Hepatocyte (in vitro differentiated cells): ENCODE measurements around the gene RSPH9. TPM values are rescaled to one million over a fixed set of nuclear protein-coding genes. Genes with fewer than 3 reads are reported as not detected.

ENCODE experiments used
- DNase-seq: peaks from one replicate; pipeline ENCODE4 v3.0.0-alpha.2; 2016; ENCODE audit warnings: low spot score
- H2AFZ ChIP-seq: fragments of 200-600 bp; sonication (generic); 2 replicates; pipeline ENCODE4 v1.6.0; 2016; ENCODE audit warnings: antibody characterized with exemption, mild to moderate bottlenecking
- H3K27ac ChIP-seq: fragments of 200-600 bp; sonication (generic); 2 replicates; pipeline ENCODE4 v1.5.1; 2016; ENCODE audit warnings: mild to moderate bottlenecking
- H3K27me3 ChIP-seq: fragments of 200-600 bp; sonication (generic); 2 replicates; pipeline ENCODE4 v1.6.1; 2016
- H3K36me3 ChIP-seq: fragments of 200-600 bp; sonication (generic); replicated peaks from 2 replicates; pipeline ENCODE4 v1.5.1; 2016; ENCODE audit warnings: low read depth; ENCODE audit not compliant: insufficient read depth
- H3K4me1 ChIP-seq: fragments of 200-600 bp; sonication (generic); 2 replicates; pipeline ENCODE4 v1.5.1; 2016; ENCODE audit warnings: mild to moderate bottlenecking, moderate library complexity; ENCODE audit not compliant: insufficient read depth
- H3K4me2 ChIP-seq: fragments of 200-600 bp; sonication (generic); 2 replicates; pipeline ENCODE4 v1.6.0; 2016
- H3K4me3 ChIP-seq: fragments of 200-600 bp; sonication (generic); 2 replicates; pipeline ENCODE4 v1.5.1; 2016; ENCODE audit warnings: mild to moderate bottlenecking
- H3K79me2 ChIP-seq: fragments of 200-600 bp; sonication (generic); 2 replicates; pipeline ENCODE4 v1.6.0; 2017; ENCODE audit warnings: mild to moderate bottlenecking
- H3K9me2 ChIP-seq: fragments of 200-600 bp; sonication (generic); replicated peaks from 2 replicates; pipeline ENCODE4 v1.6.0; 2017; ENCODE audit warnings: mild to moderate bottlenecking; ENCODE audit not compliant: insufficient read depth
- H3K9me3 ChIP-seq: fragments of 200-600 bp; sonication (generic); 2 replicates; pipeline ENCODE4 v1.5.1; 2016; ENCODE audit warnings: low read depth, mild to moderate bottlenecking
- H4K20me1 ChIP-seq: fragments of 200-600 bp; sonication (generic); 2 replicates; pipeline ENCODE4 v1.6.0; 2016; ENCODE audit warnings: mild to moderate bottlenecking; ENCODE audit not compliant: insufficient read depth, poor library complexity, severe bottlenecking
- EZH2 ChIP-seq: fragments of 200-600 bp; sonication (generic); IDR thresholded peaks from 2 replicates; pipeline ENCODE4 v1.6.1; 2016; ENCODE audit warnings: antibody characterized with exemption, mild to moderate bottlenecking, borderline replicate concordance
- EZH2phosphoT487 ChIP-seq: fragments of 200-600 bp; sonication (generic); IDR thresholded peaks from one replicate; pipeline ENCODE4 v1.6.1; 2018; ENCODE audit warnings: antibody characterized with exemption, mild to moderate bottlenecking, low read depth, moderate library complexity; ENCODE audit not compliant: unreplicated experiment, severe bottlenecking
- WGBS: methylation state at CpG from one replicate; pipeline ENCODE4 v1.1.6; 2016; ENCODE audit warnings: low lambda C conversion rate; ENCODE audit errors: missing lambda C conversion rate; 5-methylcytosine and 5-hydroxymethylcytosine counted together
- polyA plus RNA-seq: library from polyadenylated mRNA; unstranded; fragments of >200 nt; fragmentation: Nextera tagmentation; extraction: Ambion mirVana; gene quantifications from 2 replicates; pipeline ENCODE4 v1.2.1, GENCODE V29; 2016
- total RNA-seq: library from RNA; depleted of rRNA; stranded (reverse); fragments of >200 nt; gene quantifications from 2 replicates; pipeline ENCODE4 v1.2.3, GENCODE V29; 2014
- TF ChIP-seq, protein P1 (sequence below): fragments of 200-600 bp; sonication (generic); IDR thresholded peaks from 2 replicates; pipeline ENCODE4 v1.5.1; 2016; ENCODE audit warnings: antibody characterized with exemption, mild to moderate bottlenecking; ENCODE audit not compliant: poor library complexity

The RSPH9 gene
- total and polyA plus RNA-seq, 2 experiments from 2014 or later: 0.73 to 1.8 TPM

GRCh38 chr6:43702534-43703440 is 58.0 kb downstream of the RSPH9 start:
- H2AFZ ChIP-seq: no peak overlapping the region
- no peak for TF ChIP-seq EZH2phosphoT487

DNA sequence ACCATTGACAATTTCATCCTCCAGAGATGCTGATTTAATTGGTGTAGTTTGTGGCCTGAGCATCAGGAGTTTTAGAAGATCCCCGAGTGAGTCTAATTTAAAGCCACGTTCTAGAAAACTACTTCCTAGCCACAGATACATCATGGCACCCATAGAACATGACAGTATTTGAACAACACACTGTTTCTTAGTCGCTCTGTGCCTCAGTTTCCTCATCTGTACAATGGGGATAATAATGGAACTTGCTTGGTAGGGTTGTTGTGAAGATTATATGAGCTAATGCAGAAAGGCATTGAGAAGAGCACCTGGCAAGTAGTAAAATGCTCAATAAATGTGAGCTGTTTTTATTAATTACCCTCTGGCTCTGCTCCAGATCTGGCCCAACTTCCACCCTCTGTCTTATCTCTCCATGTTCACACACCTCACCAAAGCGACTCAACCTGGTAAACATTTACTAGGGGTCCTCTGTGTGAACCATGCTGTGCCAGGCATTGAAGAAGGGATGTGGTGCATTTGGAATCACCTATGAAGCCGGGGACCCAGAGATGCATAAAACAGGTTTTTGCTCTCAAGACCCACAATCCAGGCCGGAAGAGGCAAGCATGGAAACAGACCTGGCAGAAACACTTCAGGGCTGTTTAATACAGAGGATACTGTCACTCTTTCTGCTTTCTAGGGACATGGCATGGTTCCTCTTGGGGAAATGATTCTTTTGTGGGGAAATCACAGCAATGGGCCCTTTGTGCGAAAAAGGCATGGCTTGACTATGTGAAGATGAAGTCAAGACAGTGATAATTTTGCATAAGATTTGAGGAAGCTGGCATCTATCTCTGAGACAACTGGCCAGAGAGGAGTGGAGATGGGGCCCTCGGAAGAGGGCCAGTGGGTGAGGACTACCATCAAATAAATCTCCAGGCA is 58.9 kb downstream of the RSPH9 start:
- no peaks in the 10 kb centered on the region for H3K79me2 ChIP-seq
- TF ChIP-seq EZH2 (no peak), EZH2phosphoT487 (no peak)
- TF ChIP-seq, protein P1, sequence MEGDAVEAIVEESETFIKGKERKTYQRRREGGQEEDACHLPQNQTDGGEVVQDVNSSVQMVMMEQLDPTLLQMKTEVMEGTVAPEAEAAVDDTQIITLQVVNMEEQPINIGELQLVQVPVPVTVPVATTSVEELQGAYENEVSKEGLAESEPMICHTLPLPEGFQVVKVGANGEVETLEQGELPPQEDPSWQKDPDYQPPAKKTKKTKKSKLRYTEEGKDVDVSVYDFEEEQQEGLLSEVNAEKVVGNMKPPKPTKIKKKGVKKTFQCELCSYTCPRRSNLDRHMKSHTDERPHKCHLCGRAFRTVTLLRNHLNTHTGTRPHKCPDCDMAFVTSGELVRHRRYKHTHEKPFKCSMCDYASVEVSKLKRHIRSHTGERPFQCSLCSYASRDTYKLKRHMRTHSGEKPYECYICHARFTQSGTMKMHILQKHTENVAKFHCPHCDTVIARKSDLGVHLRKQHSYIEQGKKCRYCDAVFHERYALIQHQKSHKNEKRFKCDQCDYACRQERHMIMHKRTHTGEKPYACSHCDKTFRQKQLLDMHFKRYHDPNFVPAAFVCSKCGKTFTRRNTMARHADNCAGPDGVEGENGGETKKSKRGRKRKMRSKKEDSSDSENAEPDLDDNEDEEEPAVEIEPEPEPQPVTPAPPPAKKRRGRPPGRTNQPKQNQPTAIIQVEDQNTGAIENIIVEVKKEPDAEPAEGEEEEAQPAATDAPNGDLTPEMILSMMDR: no peak
- DNase-seq: no peak
- no peaks in the 10 kb centered on the region for H3K9me2 ChIP-seq
- H3K9me3 ChIP-seq: no peaks in the 10 kb centered on the region
- H3K36me3 ChIP-seq: no peaks in the 10 kb centered on the region
- peaks cover 69% of the 10 kb centered on the region for H3K4me1 ChIP-seq
- peak overlapping the region; percentile 89 for H3K27ac ChIP-seq
- H3K4me2 ChIP-seq: no peak overlapping the region
- H3K4me3 ChIP-seq: no peak overlapping the region
- whole genome bisulfite sequencing: 81% methylated on average over 8 of the region's 8 CpGs
- no peaks in the 10 kb centered on the region for H3K27me3 ChIP-seq
- no peak overlapping the region for H2AFZ ChIP-seq
- no peaks in the 10 kb centered on the region for H4K20me1 ChIP-seq

More at GRCh38 chr6:43702534-43703440, 58.0 kb downstream of the RSPH9 start:
- Histone ChIP-seq H3K4me1 (peaks cover 74% of the 10 kb centered on the region), H3K4me2 (peak overlapping the region; percentile 52), H3K4me3 (no peak overlapping the region), H3K27ac (peak overlapping the region; percentile 89), H3K9me3 (no peaks in the 10 kb centered on the region), H3K36me3 (no peaks in the 10 kb centered on the region), H4K20me1 (no peaks in the 10 kb centered on the region), H3K9me2 (no peaks in the 10 kb centered on the region), H3K27me3 (no peaks in the 10 kb centered on the region), H3K79me2 (no peaks in the 10 kb centered on the region)
- WGBS: 33% methylated on average over 13 of the region's 15 CpGs
- peak; percentile 94 for DNase-seq

GRCh38 chr6:43705996-43706395 is 61.2 kb downstream of the RSPH9 start:
- Histone ChIP-seq H3K27ac (peak overlapping the region; percentile 89), H2AFZ (no peak overlapping the region), H3K4me3 (no peak overlapping the region), H3K4me2 (peak overlapping the region; percentile 10), H3K36me3 (no peaks in the 10 kb centered on the region), H3K27me3 (no peaks in the 10 kb centered on the region), H3K9me2 (no peaks in the 10 kb centered on the region), H3K9me3 (no peaks in the 10 kb centered on the region), H3K4me1 (peaks cover 63% of the 10 kb centered on the region), H4K20me1 (no peaks in the 10 kb centered on the region), H3K79me2 (no peaks in the 10 kb centered on the region)
- TF ChIP-seq EZH2: no peak
- TF ChIP-seq, protein P1: no peak
- TF ChIP-seq EZH2phosphoT487: no peak
- WGBS: 51% methylated on average over 3 of the region's 3 CpGs
- DNase-seq: no peak
